GM13976 (cell line): ENCODE measurements around the gene DAPK1.

Source experiments
- DNase-seq: peaks from one replicate; pipeline ENCODE4 v3.0.0; 2012; ENCODE audit warnings: low spot score
- CTCF ChIP-seq: IDR thresholded peaks from 2 replicates; pipeline ENCODE4 v1.5.1; 2012; ENCODE audit warnings: borderline replicate concordance, mild to moderate bottlenecking; ENCODE audit not compliant: insufficient read depth; ENCODE audit errors: extremely low read depth, missing control alignments, control extremely low read depth
- in situ Hi-C: fragments of 300-500 bp; cut with MboI; formaldehyde crosslinking; loops from one replicate; pipeline ENCODE4 v1.12.0; 2022; ENCODE audit warnings: low sequenced_read_pairs, mixed read lengths, inconsistent platforms; ENCODE audit not compliant: unreplicated experiment

The DAPK1 gene

GRCh38 chr9:87497604-87498045 lies at the start of gene DAPK1:
Gene DAPK1 (plus strand): TSS chr9:87497867. CDS start chr9:87499078, 1,211 bp downstream.
- DNase-seq = peak; percentile 87

GRCh38 chr9:87451149-87451548 lies 46.5 kb upstream of the DAPK1 start:
- TF ChIP-seq CTCF = no peak
- in situ Hi-C loops = no loop called here
- DNase-seq = no peak

More at GRCh38 chr9:87497604-87498045, at the start of gene DAPK1:
- in situ Hi-C loops = no loop called here
- peak; percentile 29 for TF ChIP-seq CTCF

- TF ChIP-seq CTCF = no peak
- no peak for DNase-seq
- in situ Hi-C loops = no loop called here
Observed at GRCh38 chr9:87455407-87455806, 42.3 kb upstream of the DAPK1 start.

GRCh38 chr9:87461256-87461655 lies 36.4 kb upstream of the DAPK1 start:
- in situ Hi-C loops = no loop called here
- no peak for TF ChIP-seq CTCF
- DNase-seq = no peak

GRCh38 chr9:87464110-87464991 lies 33.3 kb upstream of the DAPK1 start:
- no peak for TF ChIP-seq CTCF
- DNase-seq = peak; percentile 54
- in situ Hi-C loops = no loop called here

GRCh38 chr9:87464992-87465378 lies 32.7 kb upstream of the DAPK1 start:
- no peak for DNase-seq
- TF ChIP-seq CTCF = no peak
- in situ Hi-C loops = no loop called here

GRCh38 chr9:87465816-87466215 lies 31.9 kb upstream of the DAPK1 start:
- no peak for DNase-seq
- TF ChIP-seq CTCF = no peak
- in situ Hi-C loops = no loop called here
